OCI-LY7 (cell line): ENCODE data around the gene RADIL. TPM values are rescaled to one million over a fixed set of nuclear protein-coding genes. Genes with fewer than 3 reads are reported as not detected.

Source experiments
- BruUV-seq: library from RNA; stranded (reverse); fragments of 400-500 nt; replicated peaks from 2 replicates; lab custom pipeline; 2021; lab: Mats Ljungman, UMichigan
- CTCF ChIA-PET: fragments of 300-600 bp; sonication (Branson Sonifier 250); formaldehyde crosslinking; loops from one replicate; lab custom pipeline; 2022; ENCODE audit warnings: antibody characterized with exemption; ENCODE audit not compliant: unreplicated experiment; lab: Charles Lee
- POLR2A ChIA-PET: fragments of 300-600 bp; sonication (Branson Sonifier 250); formaldehyde crosslinking; loops from one replicate; lab custom pipeline; 2022; ENCODE audit warnings: antibody characterized with exemption; lab: Charles Lee
- DNase-seq: peaks from one replicate; pipeline ENCODE4 v3.0.0-alpha.2; 2015; ENCODE audit warnings: low spot score
- H2AFZ ChIP-seq: fragments of 200-600 bp; sonication (generic), shearing (Covaris generic); 2 replicates; pipeline ENCODE4 v1.6.1; 2014; ENCODE audit warnings: mild to moderate bottlenecking, antibody characterized with exemption, low read length, moderate library complexity
- H3K27ac ChIP-seq: fragments of 200-600 bp; sonication (generic); 2 replicates; pipeline ENCODE4 v1.5.1; 2014; ENCODE audit warnings: mixed run types, low read depth, mild to moderate bottlenecking, moderate library complexity, low read length, inconsistent platforms; ENCODE audit not compliant: poor library complexity, severe bottlenecking
- H3K36me3 ChIP-seq: fragments of 200-600 bp; sonication (generic); 2 replicates; pipeline ENCODE4 v1.6.1; 2014; ENCODE audit warnings: mild to moderate bottlenecking, antibody characterized with exemption, low read length, moderate library complexity, mixed read lengths; ENCODE audit not compliant: insufficient read depth
- H3K4me1 ChIP-seq: fragments of 200-600 bp; sonication (generic); 2 replicates; pipeline ENCODE4 v1.5.1; 2014; ENCODE audit warnings: mild to moderate bottlenecking, low read length; ENCODE audit not compliant: insufficient read depth, poor library complexity, severe bottlenecking
- H3K4me2 ChIP-seq: fragments of 200-600 bp; sonication (generic); 2 replicates; pipeline ENCODE4 v1.6.1; 2014; ENCODE audit warnings: mild to moderate bottlenecking, low read length
- H3K4me3 ChIP-seq: fragments of 200-600 bp; sonication (generic); 2 replicates; pipeline ENCODE4 v1.5.1; 2014; ENCODE audit warnings: mild to moderate bottlenecking, low read depth, low read length; ENCODE audit not compliant: poor library complexity, severe bottlenecking
- H3K79me2 ChIP-seq: fragments of 200-600 bp; sonication (generic); 2 replicates; pipeline ENCODE4 v1.6.1; 2016; ENCODE audit warnings: low read depth, mild to moderate bottlenecking, low read length, moderate library complexity, mixed read lengths; ENCODE audit not compliant: insufficient read depth
- H3K9me2 ChIP-seq: fragments of 200-600 bp; sonication (generic); 2 replicates; pipeline ENCODE4 v1.6.1; 2016; ENCODE audit warnings: mild to moderate bottlenecking, low read length, mixed read lengths; ENCODE audit not compliant: insufficient read depth
- H3K9me3 ChIP-seq: fragments of 200-600 bp; sonication (generic); 2 replicates; pipeline ENCODE4 v1.6.1; 2014; ENCODE audit warnings: mild to moderate bottlenecking, mixed run types, low read length, mixed read lengths
- H4K20me1 ChIP-seq: fragments of 200-600 bp; sonication (generic); 2 replicates; pipeline ENCODE4 v1.6.1; 2014; ENCODE audit warnings: mild to moderate bottlenecking, antibody characterized with exemption, low read length, moderate library complexity, mixed read lengths; ENCODE audit not compliant: insufficient read depth
- CTCF ChIP-seq: fragments of 200-600 bp; sonication (generic); conservative IDR thresholded peaks from 2 replicates; pipeline ENCODE4 v1.5.1; 2014; ENCODE audit warnings: mild to moderate bottlenecking, antibody characterized with exemption, low read length, moderate library complexity, mixed read lengths
- EZH2phosphoT487 ChIP-seq: fragments of 200-600 bp; sonication (generic); IDR thresholded peaks from 2 replicates; pipeline ENCODE4 v1.6.1; 2018; ENCODE audit warnings: low read depth, borderline replicate concordance, mild to moderate bottlenecking, mixed run types, antibody characterized with exemption, low read length, moderate library complexity, mixed read lengths
- intact Hi-C: fragments of 100-400 bp; cut with micrococcal nuclease; formaldehyde crosslinking; loops from one replicate; pipeline ENCODE4 v1.10.0; 2022; ENCODE audit not compliant: unreplicated experiment
- total RNA-seq, 2 experiments: library from RNA; depleted of rRNA in 1 of 2; stranded (reverse); fragments of >200 nt in 1 of 2; shearing (Covaris generic) in 1 of 2; gene quantifications; 2 replicates each; pipeline ENCODE4 v1.2.3, GENCODE V29; 2014 to 2022

Gene RADIL
- total RNA-seq, 2 experiments from 2014 or later, result 0.34 TPM; not detected in 1

DNA sequence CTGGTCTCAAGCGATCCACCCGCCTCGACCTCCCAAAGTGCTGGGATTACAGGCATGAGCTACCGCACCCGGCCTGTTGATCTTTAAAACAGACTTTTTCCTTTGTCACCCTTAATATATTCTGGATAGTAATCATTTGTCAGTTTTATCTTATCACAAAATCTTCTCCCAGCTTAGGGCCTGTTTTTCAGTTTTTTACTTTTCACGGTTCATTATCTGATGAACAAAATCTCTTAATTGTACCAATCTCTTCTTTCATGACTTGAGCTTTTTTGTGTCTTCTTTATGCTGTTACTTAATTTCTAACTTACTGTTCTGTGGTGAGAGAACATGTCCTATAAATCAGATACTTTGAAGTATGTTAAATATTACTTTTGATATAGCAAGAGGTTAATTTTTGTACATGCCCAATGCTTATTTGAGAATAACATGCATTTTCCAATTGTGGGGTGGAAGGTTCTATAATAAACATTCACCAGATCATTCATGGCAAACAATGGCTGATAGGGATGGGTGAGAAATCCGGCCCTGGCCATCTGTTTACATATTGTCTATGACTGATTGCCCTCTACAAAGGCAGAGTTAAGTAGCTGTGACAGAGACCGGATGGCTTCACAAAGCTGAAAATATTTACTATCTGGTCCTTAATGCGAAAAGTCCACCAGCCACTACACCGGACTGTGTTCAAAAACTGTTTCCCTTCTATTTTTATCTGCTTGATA lies 27.0 kb downstream of the RADIL start:
- Histone ChIP-seq H3K27ac (no peak overlapping the region), H3K9me2 (no peaks in the 10 kb centered on the region; the same call in 1 of the 2 replicates), H3K36me3 (no peaks in the 10 kb centered on the region), H3K79me2 (no peaks in the 10 kb centered on the region), H3K4me3 (no peak overlapping the region), H3K4me1 (no peaks in the 10 kb centered on the region), H3K9me3 (no peaks in the 10 kb centered on the region), H4K20me1 (no peaks in the 10 kb centered on the region), H3K4me2 (no peak overlapping the region), H2AFZ (no peak overlapping the region)
- no TSS peak for BruUV-seq
- ChIA-PET CTCF (no interaction called here), POLR2A (interaction anchor here (1.2 kb wide), 1 partner anchor 12 kb away, joined by 3 read pairs; no protein-coding TSS in a partner anchor)
- intact Hi-C loops, result no loop called here
- TF ChIP-seq EZH2phosphoT487, result no peak
- no peak for TF ChIP-seq CTCF
- DNase-seq, result no peak

DNA sequence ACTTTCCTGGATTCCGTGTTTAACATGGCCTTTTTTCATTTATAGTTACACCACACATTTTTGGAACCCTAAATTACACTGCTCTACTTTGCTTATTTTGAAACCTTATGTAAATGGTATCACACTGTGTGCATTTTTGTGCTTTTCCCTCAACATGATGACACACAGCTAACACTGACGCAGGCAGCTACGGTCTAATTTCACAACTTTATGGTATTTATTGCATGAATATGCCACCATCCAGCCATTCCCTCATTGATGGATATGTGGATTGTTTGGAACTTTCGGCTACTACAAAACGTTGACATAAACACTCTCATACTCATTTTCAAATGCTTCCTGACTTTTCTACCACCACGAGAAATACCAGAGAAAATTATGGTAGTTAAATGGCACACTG lies 28.6 kb downstream of the RADIL start:
- TF ChIP-seq EZH2phosphoT487 (no peak), CTCF (no peak)
- ChIA-PET CTCF (no interaction called here), POLR2A (interaction anchor here (0.7 to 1.2 kb wide), 2 partner anchors 14 to 323 kb away, joined by 3 to 5 read pairs; no protein-coding TSS in a partner anchor)
- intact Hi-C loops, result no loop called here
- H3K27ac ChIP-seq, result no peak overlapping the region
- H4K20me1 ChIP-seq, result no peaks in the 10 kb centered on the region
- no peak overlapping the region for H3K4me3 ChIP-seq
- H3K79me2 ChIP-seq, result no peaks in the 10 kb centered on the region
- no peaks in the 10 kb centered on the region for H3K9me3 ChIP-seq
- H3K4me1 ChIP-seq, result no peaks in the 10 kb centered on the region
- no TSS peak for BruUV-seq
- no peaks in the 10 kb centered on the region; the same call in 1 of the 2 replicates for H3K9me2 ChIP-seq
- H3K36me3 ChIP-seq, result no peaks in the 10 kb centered on the region
- H2AFZ ChIP-seq, result no peak overlapping the region
- no peak for DNase-seq
- H3K4me2 ChIP-seq, result no peak overlapping the region
